Endothelial cell of umbilical vein (primary cell): ENCODE results near the gene TBC1D9. TPM values are rescaled to one million over a fixed set of nuclear protein-coding genes. Genes with fewer than 3 reads are reported as not detected.

Experiments
- BruUV-seq: library from RNA; stranded (reverse); fragments of 400-500 nt; replicated peaks from 2 replicates; lab custom pipeline; 2021; lab: Mats Ljungman, UMichigan
- CTCF ChIA-PET: fragments of 300-600, 350-600 bp; sonication (Branson Sonifier 250); formaldehyde crosslinking; loops from one replicate; lab custom pipeline; 2021; ENCODE audit warnings: antibody characterized with exemption, inconsistent platforms; lab: Charles Lee
- POLR2A ChIA-PET: fragments of 300-600, 350-600 bp; sonication (Branson Sonifier 250); formaldehyde crosslinking; loops from one replicate; lab custom pipeline; 2021; ENCODE audit warnings: antibody characterized with exemption, inconsistent platforms; lab: Charles Lee
- DNase-seq: peaks from one replicate; pipeline ENCODE4 v3.0.0-alpha.2; 2011; ENCODE audit warnings: low read depth, low spot score
- FAIRE-seq: peaks from 2 replicates; lab custom pipeline; 2011; peaks lifted over from hg19 to GRCh38; lab: Jason Lieb, UNC
- H2AFZ ChIP-seq: 2 replicates; pipeline ENCODE4 v1.6.0; 2012; ENCODE audit warnings: low read depth, low read length, control low read depth, inconsistent platforms
- H3K27ac ChIP-seq: 2 replicates; pipeline ENCODE4 v1.5.1; 2011; ENCODE audit warnings: low read depth, mild to moderate bottlenecking, control low read depth, low read length, moderate library complexity; ENCODE audit not compliant: insufficient read depth
- H3K27me3 ChIP-seq, 2 experiments: 2 replicates each; pipeline versions ENCODE4 v1.6.0 to v1.6.1; 2011; ENCODE audit warnings: low read length in 2 of 2, mixed read lengths in 1 of 2; ENCODE audit not compliant: control insufficient read depth in 2 of 2, insufficient read depth in 2 of 2
- H3K36me3 ChIP-seq, 2 experiments: 2 replicates in 1 of 2; 3 replicates in 1 of 2; pipeline ENCODE4 v1.5.1; 2011; ENCODE audit warnings: low read length in 2 of 2, mild to moderate bottlenecking in 1 of 2, moderate library complexity in 1 of 2; ENCODE audit not compliant: control insufficient read depth in 2 of 2, insufficient read depth in 2 of 2; ENCODE audit errors: extremely low read depth in 1 of 2
- H3K4me1 ChIP-seq: 3 replicates; pipeline ENCODE4 v1.5.1; 2011; ENCODE audit warnings: mild to moderate bottlenecking, low read length; ENCODE audit not compliant: control insufficient read depth, insufficient read depth; ENCODE audit errors: extremely low read depth
- H3K4me2 ChIP-seq: 2 replicates; pipeline ENCODE4 v1.6.1; 2011; ENCODE audit warnings: low read length, control low read depth, mixed read lengths; ENCODE audit not compliant: insufficient read depth
- H3K4me3 ChIP-seq, 3 experiments: fragments of 200-600 bp in 1 of 3; sonication (generic), shearing (Covaris generic) in 1 of 3; replicated peaks in 1 of 3; 2 replicates each; pipeline ENCODE4 v1.5.1; 2011 to 2016; ENCODE audit warnings: control low read depth in 3 of 3, low read length in 3 of 3, mild to moderate bottlenecking in 2 of 3, inconsistent platforms in 1 of 3, low read depth in 1 of 3, moderate library complexity in 1 of 3; ENCODE audit not compliant: insufficient read depth in 1 of 3
- H3K79me2 ChIP-seq: 2 replicates; pipeline ENCODE4 v1.6.0; 2012; ENCODE audit warnings: low read length, inconsistent platforms; ENCODE audit not compliant: control insufficient read depth, insufficient read depth
- H3K9ac ChIP-seq: replicated peaks from 2 replicates; pipeline ENCODE3; 2011; ENCODE audit warnings: low read length, control low read depth; ENCODE audit not compliant: insufficient read depth; ENCODE audit errors: extremely low read depth
- H3K9me1 ChIP-seq: replicated peaks from 3 replicates; pipeline ENCODE4 v1.6.0; 2011; ENCODE audit warnings: mild to moderate bottlenecking, low read length; ENCODE audit not compliant: control insufficient read depth, insufficient read depth; ENCODE audit errors: extremely low read depth
- H3K9me3 ChIP-seq: replicated peaks from 2 replicates; pipeline ENCODE4 v1.5.1; 2012; ENCODE audit warnings: low read length, inconsistent platforms; ENCODE audit not compliant: control insufficient read depth, insufficient read depth
- H4K20me1 ChIP-seq: replicated peaks from 2 replicates; pipeline ENCODE3; 2011; ENCODE audit warnings: mild to moderate bottlenecking, low read length; ENCODE audit not compliant: control insufficient read depth, insufficient read depth; ENCODE audit errors: extremely low read depth
- EZH2 ChIP-seq: IDR thresholded peaks from 2 replicates; pipeline ENCODE4 v1.6.1; 2012; ENCODE audit warnings: borderline replicate concordance, low read depth, mild to moderate bottlenecking, moderate library complexity, low read length, inconsistent platforms; ENCODE audit not compliant: severe bottlenecking
- FOS ChIP-seq: IDR thresholded peaks from 2 replicates; pipeline ENCODE4 v1.6.1; 2011; ENCODE audit warnings: mild to moderate bottlenecking, low read length, moderate library complexity, borderline replicate concordance; ENCODE audit not compliant: insufficient read depth
- GATA2 ChIP-seq: IDR thresholded peaks from 2 replicates; pipeline ENCODE4 v1.7.0; 2011; ENCODE audit warnings: low read depth, mild to moderate bottlenecking, moderate library complexity, mixed read lengths, low read length; ENCODE audit not compliant: insufficient read length, insufficient read depth
- JUN ChIP-seq: IDR thresholded peaks from 2 replicates; pipeline ENCODE4 v1.6.1; 2011; ENCODE audit warnings: borderline replicate concordance, low read depth; ENCODE audit not compliant: insufficient read length, insufficient read depth
- MYC ChIP-seq: IDR thresholded peaks from one replicate; pipeline ENCODE4 v1.6.1; 2011; ENCODE audit warnings: mild to moderate bottlenecking, low read depth, low read length
- POLR2A ChIP-seq: IDR thresholded peaks from 2 replicates; pipeline ENCODE4 v1.6.1; 2012; ENCODE audit warnings: low read depth, mild to moderate bottlenecking, control low read depth, low read length
- POLR2AphosphoS5 ChIP-seq: IDR thresholded peaks from 2 replicates; pipeline ENCODE4 v1.6.1; 2012; ENCODE audit warnings: low read depth, mild to moderate bottlenecking, control low read depth, low read length, moderate library complexity; ENCODE audit not compliant: insufficient read depth
- dilution Hi-C: fragments of 300-500 bp; cut with MboI; formaldehyde crosslinking; loops from one replicate; pipeline ENCODE4 v1.15.0; 2019; ENCODE audit warnings: low sequenced_read_pairs; ENCODE audit not compliant: extremely low pct_ligation_motif_present
- intact Hi-C: fragments of 100-400 bp; cut with micrococcal nuclease; formaldehyde crosslinking; loops from one replicate; pipeline ENCODE4 v1.10.0; 2022
- polyA plus RNA-seq, 4 experiments: library from polyadenylated mRNA; depleted of rRNA in 3 of 4; stranded (reverse) in 3 of 4; unstranded in 1 of 4; fragments of >200 nt; gene quantifications; 2 replicates each; pipeline versions ENCODE4 v1.2.1 to v1.2.3, GENCODE V29; 2011 to 2012; ENCODE audit warnings: missing spikeins in 1 of 4
- total RNA-seq: library from RNA; stranded (reverse); gene quantifications from 2 replicates; pipeline ENCODE4 v1.2.3, GENCODE V29; 2021
- TF ChIP-seq, protein P1 (sequence below): IDR thresholded peaks from 2 replicates; pipeline ENCODE4 v1.6.1; 2011; ENCODE audit not compliant: insufficient read depth, insufficient read length
- TF ChIP-seq, protein P2 (sequence below), 2 donors: IDR thresholded peaks; 1 replicate in 1 of 2; 2 replicates in 1 of 2; pipeline ENCODE4 v1.5.1; 2011; ENCODE audit warnings: low read length in 2 of 2, mild to moderate bottlenecking in 2 of 2, moderate library complexity in 2 of 2, control low read depth in 1 of 2, inconsistent platforms in 1 of 2, low read depth in 1 of 2; ENCODE audit not compliant: insufficient read depth in 1 of 2; ENCODE audit errors: extremely low read depth in 1 of 2

Gene TBC1D9
- total and polyA plus RNA-seq, 2 donors (not counting 3 experiments of a cell fraction or from before 2014, with no cell fraction given), result 21.7 to 45.3 TPM

DNA sequence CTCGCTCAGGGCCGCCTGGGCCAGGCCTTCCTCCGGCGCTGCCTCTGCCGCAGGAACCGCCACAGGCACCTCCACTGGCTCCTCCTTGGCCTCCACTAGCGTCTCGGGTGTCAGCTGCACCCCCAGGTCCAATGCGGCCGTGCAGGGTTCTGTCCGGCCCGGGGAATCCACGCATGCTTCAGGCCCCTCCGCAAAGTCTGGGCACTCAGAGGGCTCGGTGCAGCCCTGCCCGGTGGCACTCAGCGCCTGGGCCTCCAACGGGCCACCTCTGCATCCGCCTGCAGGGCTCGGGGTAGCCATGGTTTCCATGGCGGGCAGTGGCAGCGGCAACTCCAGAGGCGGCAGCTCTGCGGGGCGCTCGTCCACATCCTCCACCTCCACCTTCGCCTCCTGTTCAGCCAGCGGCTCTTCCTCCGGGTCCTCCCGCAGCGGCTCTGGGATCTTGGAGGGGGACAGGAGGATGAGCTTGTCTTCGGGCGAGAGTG lies 112.6 kb downstream of the TBC1D9 start:
- intact Hi-C loops, result no loop called here
- Histone ChIP-seq H3K27me3 (no peaks in the 10 kb centered on the region), H3K4me3 (no peak overlapping the region), H3K4me1 (no peaks in the 10 kb centered on the region), H3K9ac (no peak overlapping the region), H3K9me1 (no peaks in the 10 kb centered on the region), H4K20me1 (no peaks in the 10 kb centered on the region), H3K79me2 (no peaks in the 10 kb centered on the region), H2AFZ (no peak overlapping the region), H3K4me2 (no peak overlapping the region), H3K27ac (no peak overlapping the region), H3K9me3 (no peaks in the 10 kb centered on the region), H3K36me3 (peaks cover 0 to 22% of the 10 kb centered on the region in 2 experiments)
- CTCF ChIA-PET, result no interaction called here
- no peak for TF ChIP-seq FOS
- TF ChIP-seq, protein P1, sequence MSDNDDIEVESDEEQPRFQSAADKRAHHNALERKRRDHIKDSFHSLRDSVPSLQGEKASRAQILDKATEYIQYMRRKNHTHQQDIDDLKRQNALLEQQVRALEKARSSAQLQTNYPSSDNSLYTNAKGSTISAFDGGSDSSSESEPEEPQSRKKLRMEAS, result no peak
- TF ChIP-seq POLR2AphosphoS5, result no peak
- no peak for TF ChIP-seq MYC
- FAIRE-seq, result no peak
- no peak for DNase-seq
- no TSS peak for BruUV-seq
- dilution Hi-C loops, result no loop called here
- POLR2A ChIA-PET, result no interaction called here

DNA sequence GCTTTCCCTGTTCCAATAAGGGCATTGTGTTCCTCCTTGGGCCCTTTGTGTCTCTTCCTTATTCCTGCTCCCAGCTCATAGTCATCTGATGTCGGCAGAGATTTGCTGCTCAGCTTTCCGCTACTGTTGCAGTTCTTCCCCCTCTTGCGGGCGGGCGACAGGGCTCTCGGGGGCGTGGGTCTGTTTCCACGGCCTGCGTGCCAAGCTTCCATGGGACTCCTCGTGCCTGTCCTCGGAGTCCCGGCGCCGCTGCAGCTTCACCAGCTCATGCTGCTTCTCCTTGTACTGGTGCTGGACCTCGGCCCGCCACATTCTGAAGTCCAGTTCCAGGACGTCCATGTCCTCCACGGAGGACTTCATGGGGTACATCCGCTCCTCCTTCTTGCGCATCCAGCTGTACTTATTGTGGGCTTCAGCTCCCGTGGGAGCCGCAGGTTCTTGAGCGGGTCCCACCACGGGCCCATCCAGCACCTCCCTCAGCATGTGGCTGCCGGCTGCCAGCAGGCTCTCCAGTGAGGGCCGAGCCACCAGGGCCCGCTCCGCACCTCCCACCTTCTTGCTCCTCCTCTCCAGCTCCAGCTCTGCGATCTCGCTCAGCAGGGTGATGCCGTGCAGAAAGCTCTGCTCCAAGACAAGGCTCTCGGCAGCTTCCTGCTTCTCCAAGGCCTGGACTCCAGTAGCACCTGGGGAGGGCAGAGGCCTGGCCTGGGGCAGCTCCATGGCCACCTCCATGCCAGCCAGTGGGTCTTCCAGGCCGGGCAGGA lies 113.3 kb downstream of the TBC1D9 start:
- ChIA-PET CTCF (interaction anchor here (1.3 kb wide), 1 partner anchor 208 kb away, joined by 5 read pairs; no protein-coding TSS in a partner anchor), POLR2A (no interaction called here)
- Histone ChIP-seq H3K79me2 (no peaks in the 10 kb centered on the region), H3K36me3 (peaks cover 0 to 21% of the 10 kb centered on the region in 2 experiments), H3K4me1 (no peaks in the 10 kb centered on the region), H2AFZ (no peak overlapping the region), H3K4me2 (no peak overlapping the region), H3K9me1 (no peaks in the 10 kb centered on the region), H3K27me3 (no peaks in the 10 kb centered on the region), H4K20me1 (peaks cover 2% of the 10 kb centered on the region), H3K27ac (no peak overlapping the region), H3K4me3 (no peak overlapping the region), H3K9ac (no peak overlapping the region), H3K9me3 (no peaks in the 10 kb centered on the region)
- DNase-seq (no peak), FAIRE-seq (no peak)
- no TSS peak for BruUV-seq
- intact Hi-C loops (no loop called here), dilution Hi-C loops (no loop called here)
- TF ChIP-seq POLR2A (no peak), GATA2 (no peak), EZH2 (no peak), FOS (no peak), POLR2AphosphoS5 (no peak), MYC (no peak), JUN (no peak)
- TF ChIP-seq, protein P2, sequence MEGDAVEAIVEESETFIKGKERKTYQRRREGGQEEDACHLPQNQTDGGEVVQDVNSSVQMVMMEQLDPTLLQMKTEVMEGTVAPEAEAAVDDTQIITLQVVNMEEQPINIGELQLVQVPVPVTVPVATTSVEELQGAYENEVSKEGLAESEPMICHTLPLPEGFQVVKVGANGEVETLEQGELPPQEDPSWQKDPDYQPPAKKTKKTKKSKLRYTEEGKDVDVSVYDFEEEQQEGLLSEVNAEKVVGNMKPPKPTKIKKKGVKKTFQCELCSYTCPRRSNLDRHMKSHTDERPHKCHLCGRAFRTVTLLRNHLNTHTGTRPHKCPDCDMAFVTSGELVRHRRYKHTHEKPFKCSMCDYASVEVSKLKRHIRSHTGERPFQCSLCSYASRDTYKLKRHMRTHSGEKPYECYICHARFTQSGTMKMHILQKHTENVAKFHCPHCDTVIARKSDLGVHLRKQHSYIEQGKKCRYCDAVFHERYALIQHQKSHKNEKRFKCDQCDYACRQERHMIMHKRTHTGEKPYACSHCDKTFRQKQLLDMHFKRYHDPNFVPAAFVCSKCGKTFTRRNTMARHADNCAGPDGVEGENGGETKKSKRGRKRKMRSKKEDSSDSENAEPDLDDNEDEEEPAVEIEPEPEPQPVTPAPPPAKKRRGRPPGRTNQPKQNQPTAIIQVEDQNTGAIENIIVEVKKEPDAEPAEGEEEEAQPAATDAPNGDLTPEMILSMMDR (IDR thresholded peaks at IDR 0.05; ENCODE audit: extremely low read depth in 1 of 2, insufficient read depth in 1 of 2, low read depth in 1 of 2, low read length in 2 of 2), result no peak
- TF ChIP-seq, protein P1, result no peak
